RCC 7860 (cell line): ENCODE measurements around the gene SPDYE17.
"Not testable (repeated sequence)": the region's sequence is repeated elsewhere in the genome, so short reads cannot be mapped to it uniquely, and the experiment has no call there.

Source experiments
- DNase-seq: peaks from one replicate; pipeline ENCODE4 v3.0.0-alpha.2; 2015; ENCODE audit warnings: low spot score
- FAIRE-seq: peaks from 2 replicates; lab custom pipeline; 2012; peaks lifted over from hg19 to GRCh38; lab: Jason Lieb, UNC

Gene SPDYE17

DNA sequence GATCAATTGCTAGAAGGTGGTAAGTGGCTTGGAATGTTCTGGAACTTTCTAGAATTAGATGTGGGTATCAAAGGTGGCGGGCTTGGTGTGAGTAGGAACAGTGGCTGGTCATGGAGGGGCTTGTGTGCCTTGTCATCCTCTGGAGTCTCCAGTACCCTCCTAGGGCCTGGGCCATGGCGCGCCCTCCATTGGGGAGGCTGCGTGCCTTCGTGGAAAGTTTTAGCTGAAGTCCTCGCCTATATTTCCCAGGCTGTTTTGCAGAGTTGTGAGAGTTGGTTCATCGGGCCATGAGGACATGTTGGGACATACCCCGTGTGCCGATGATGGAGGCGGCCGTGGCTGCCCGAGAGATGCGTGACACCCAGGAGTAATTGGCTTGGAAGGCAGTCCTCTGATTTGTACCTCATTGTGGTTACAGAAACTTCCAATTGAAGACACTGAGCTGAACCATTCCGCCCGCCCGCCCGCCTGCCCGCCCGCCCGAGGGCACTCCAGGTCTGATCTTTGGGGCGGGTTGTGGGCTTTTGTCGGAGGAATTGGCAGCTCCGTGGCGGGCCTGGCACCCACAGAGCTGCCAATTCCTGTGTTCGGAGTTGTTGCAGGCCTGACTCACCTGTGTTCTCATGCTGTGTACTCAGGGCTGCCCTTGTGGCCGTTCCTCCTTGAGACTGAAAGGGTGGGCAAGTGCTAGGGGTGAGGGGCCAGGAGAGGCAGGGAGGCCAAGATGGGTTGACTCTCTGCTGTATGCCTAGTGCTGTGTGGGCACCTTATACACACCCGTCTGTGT lies 57.2 kb downstream of the SPDYE17 start:
- not testable (repeated sequence) for DNase-seq, FAIRE-seq

- DNase-seq, FAIRE-seq: not testable (repeated sequence)
These were observed 57.8 kb downstream of the SPDYE17 start for GRCh38 chr7:76974336-76974735.

DNA sequence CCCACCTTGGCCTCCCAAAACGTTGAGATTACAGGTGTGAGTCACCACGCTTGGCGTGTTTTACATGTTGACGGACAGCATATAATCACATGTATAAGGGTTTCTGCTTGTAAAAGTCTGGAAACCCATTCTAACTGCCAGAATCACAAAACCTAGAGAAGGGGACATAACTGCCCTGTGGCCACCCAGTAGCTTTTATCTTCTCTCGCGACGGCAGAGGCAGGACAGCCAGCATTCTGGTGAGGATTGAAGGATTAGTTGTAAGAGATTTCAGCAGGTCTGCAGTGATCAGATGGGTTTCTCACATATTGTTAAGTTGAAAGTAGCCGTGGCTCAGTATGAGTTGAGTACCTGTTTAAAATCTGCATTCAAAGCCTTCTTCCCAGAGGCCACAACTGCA lies 59.8 kb downstream of the SPDYE17 start:
- DNase-seq, FAIRE-seq: not testable (repeated sequence)
